ENCODE data around the gene ARHGAP10.
"Not testable (repeated sequence)": the region's sequence is repeated elsewhere in the genome, so short reads cannot be mapped to it uniquely, and the experiment has no call there.

The ARHGAP10 gene

DNA sequence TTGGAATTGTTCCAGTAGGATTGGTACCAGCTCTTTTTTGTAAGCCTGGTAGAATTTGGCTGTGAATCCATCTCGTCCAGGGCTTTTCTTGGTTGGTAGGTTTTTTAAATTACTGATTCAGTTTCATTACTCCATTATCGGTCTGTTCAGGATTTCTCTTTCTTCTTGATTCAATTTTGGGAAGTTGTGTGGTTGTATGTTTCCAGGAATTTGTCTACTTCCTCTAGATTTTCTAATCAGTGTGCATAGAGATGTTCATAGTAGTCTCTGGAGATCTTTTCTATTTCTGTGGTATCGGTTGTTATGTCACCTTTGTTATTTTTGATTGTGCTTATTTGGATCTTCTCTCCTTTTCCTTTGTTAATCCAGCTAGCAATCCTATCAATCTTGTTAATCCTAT lies 248.7 kb downstream of the ARHGAP10 start:
- no peak for DNase-seq

DNA sequence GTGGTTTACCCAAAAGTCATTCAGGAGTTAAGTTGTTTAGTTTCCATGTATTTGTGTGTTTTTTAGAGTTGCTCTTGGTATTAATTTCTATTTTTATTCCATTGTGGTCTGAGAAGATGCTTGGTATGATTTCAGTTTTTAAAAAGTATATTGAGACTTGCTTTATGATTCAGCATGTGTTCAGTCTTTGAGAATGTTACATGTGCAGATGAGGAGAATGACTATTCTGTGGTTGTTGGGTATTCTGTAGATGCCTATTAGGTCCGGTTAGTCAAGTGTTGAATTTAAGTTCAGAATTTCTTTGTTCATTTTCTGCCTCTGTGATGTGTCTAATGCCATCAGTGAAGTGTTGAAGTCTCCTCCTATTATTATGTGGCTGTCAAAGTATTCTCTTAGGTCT lies 249.4 kb downstream of the ARHGAP10 start:
- DNase-seq = no peak

DNA sequence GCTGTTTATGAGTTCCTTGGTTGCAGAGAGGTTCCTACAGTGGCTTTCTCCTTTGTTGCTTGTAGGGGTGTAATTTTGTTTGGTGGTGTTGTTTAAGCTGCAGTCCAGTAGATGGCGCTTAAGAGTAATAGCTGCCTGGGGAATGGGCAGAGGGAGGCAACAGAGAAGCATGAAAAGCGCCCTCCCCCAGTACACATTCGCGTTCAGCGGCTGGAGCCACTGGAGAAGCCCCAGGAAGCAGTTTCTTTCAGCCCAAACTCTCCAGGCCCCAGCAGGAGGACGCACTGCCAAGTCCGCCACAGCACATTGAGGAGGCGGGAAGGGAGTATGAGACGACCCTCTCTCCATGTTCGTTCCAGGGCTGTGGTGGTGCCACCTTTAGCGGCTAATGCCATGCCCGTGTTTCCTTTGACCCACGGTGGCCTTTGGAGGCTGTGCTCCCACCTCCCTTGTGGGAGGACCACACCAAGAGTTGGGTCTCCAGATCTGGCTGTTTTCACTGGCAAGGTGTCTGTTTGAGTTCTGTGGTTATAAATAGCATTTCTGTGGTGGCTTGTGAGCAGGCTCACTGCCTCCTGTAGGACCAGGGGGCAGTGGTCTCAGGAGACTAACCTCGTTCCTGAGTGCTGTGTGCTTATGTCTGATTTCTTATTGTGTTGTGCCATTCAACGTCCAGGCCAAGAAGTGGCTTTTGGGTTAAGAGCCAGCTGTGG lies 252.3 kb downstream of the ARHGAP10 start:
- DNase-seq = peak in 19 of 56 donors; percentile 4 to 33 (median 9)

DNA sequence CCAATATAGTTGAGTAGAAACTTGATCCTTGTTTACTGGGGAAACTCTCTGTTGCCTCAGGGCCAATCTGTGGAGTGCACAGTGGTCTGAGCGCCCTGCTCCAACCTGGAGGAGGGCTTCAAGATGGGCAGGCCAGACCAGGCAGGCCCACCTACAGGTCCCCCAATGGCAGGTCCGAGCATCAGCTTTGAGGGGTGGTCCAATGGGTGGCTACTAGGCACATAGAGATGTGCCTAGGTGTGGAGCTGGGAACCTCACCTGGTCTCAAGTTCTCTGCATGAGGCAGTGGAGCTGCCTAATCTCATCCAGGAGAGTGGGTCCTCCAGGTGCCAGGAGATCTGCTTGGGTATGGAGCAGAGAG lies 252.9 kb downstream of the ARHGAP10 start:
- no peak for DNase-seq

DNA sequence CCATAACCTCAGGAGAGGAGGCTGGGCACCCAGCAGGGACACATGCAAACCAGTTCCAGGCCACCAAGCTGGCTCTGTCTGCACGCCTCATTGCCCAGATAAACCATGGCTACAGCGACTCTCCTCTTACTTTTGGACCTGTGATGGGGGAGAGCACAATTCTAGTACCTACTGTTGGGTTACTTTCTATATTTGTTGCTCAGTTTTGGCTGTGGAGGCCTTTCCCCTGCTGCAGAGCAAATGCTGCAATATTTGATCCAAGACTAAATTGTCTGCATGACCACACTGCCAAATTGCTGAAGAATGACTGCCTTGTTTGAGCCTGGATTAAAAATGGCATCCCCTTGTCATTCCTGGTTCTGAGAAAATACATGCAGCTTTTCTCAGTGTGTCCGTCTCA lies 253.5 kb downstream of the ARHGAP10 start:
- DNase-seq = no peak

DNA sequence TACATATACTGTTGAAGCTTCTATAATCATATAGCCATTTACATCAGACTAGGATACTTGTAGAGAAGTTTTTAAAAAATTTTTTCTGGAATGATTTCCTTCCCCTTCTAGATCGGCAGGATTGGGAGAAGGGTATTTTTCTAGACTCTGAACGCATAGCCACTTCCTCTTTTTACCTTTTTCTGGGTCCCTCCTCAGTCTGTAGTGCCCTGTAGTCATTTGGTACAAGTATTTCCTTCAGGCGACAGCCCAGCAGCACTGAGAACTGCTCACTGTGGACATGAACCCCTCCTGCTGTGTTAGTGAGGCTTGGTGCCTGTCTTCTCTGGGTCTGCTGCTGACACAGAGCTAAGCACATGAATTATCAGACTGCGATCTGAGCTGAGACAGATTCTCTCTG lies 255.4 kb downstream of the ARHGAP10 start:
- no peak for DNase-seq

DNA sequence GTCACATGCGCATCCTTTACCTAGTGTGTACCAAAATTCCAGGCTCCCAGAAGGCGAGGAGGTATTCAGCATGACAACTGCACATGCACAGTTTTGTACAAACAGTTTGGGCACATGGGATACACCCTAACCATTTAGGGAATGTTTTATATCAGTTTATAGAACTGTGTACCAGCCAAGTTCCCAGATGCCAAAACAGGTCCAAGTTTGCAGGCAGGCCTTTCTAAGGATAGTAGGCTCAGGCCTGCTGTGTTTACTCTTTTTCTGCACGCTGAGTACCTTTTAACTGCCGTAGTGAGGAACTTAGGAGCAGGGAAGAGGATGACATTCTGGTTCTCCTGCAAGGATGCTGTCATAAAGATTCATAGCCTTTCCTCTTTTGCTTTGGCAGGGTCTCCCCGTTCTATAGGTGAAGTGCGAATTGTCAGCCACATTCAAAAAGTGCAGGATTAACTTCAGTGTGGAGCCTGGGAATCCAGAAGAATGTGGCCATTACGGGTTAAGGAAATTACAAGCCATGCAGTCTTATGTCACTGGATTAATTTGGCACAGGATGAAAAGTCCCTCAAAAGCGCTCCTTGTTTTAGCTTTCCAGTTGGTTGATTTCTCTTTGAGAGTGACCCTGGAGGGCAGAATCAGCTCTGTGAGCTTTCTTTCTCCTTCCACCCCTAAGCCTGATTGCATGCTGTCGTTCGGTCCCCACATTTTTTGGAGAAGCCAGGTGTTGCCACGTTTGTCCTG lies 259.8 kb downstream of the ARHGAP10 start:
- DNase-seq = peak in 2 of 56 donors; percentile 3 to 7

DNA sequence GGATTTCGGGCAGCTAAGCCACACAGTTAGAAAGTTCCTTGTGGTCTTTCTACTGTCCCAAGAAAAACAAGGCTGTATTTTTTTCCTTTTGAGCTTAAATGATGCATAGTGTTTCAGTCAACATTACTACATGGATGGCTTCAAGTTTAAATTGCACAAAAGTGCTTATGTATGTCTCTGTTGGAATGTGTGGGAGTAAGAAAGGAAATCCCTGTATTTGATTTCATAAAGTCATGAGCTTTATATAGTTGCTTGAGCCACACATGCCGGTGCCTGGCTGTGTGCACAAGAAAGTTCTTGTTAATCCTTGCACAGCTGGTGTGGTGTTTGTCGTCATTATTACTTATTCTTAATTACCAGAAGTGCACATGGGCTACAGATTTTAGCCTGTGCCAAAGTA lies 262.2 kb downstream of the ARHGAP10 start:
- DNase-seq = no peak

DNA sequence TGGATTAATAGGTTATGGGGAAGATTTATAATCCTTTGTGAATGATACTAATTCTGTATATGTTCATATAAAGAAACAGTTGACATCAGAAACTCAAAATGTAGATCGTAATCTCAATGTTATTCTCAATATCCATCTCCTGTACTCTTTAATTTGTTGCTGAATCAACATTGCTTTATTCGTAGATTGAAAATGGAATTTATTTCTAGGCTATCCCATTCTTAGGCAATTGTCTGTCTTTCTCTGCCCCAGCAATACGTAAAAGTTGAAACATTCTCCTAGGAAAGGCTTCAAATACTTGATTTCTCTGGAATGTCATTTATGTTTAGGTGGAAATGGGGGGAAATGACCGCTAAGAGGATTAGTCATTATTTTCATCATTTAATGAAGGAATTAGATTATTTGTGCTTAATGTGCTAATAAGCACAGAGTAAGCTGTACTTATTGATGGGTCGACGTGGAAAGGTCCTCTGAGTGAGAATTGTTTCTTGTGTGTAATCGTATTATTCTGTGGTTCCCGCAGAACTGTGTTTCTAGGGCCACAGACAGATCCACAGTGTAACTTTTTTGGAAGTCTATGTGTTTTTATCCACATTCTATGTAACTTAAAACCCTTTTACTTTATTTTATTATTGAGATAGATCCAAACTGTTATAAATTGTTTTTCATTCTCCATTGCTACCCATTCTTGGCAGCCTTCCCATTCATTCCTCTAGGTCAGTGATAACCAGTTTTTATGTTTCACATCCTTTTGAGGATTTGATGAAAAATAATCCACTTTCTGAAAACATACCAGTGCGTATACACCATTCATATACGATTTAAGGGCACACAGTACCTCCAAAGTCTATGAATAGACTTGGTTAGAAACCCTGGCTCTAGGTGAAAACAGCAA lies 262.9 kb downstream of the ARHGAP10 start:
- no peak for DNase-seq

DNA sequence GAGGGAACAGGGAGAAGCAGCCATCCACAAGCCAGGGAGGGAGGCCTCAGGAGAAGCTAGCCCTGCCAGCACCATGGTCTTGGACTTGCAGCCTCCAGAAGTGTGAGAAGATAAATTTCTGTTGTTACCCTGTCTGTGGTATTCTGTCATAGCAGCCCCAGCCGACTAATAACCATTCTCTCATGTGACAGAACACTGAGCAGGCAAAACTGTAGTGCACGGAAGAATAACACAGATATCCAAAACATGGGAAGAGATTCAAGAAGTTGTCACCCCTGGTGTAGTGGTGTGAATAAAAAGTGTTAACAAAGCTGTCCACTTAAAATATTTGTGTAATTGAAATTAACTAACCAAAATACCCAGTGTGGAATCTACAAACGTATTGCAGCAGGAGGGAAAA lies 265.0 kb downstream of the ARHGAP10 start:
- DNase-seq = no peak

DNA sequence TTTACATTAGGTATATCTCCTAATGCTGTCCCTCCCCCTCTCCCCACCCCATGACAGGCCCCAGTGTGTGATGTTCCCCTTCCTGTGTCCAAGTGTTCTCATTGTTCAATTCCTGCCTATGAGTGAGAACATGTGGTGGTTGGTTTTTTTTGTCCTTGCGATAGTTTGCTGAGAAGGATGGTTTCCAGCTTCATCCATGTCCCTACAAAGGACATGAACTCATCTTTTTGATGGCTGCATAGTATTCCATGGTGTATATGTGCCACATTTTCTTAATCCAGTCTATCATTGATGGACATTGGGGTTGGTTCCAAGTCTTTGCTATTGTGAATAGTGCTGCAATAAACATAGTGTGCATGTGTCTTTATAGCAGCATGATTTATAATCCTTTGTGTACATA lies 268.1 kb downstream of the ARHGAP10 start:
- not testable (repeated sequence) for DNase-seq

DNA sequence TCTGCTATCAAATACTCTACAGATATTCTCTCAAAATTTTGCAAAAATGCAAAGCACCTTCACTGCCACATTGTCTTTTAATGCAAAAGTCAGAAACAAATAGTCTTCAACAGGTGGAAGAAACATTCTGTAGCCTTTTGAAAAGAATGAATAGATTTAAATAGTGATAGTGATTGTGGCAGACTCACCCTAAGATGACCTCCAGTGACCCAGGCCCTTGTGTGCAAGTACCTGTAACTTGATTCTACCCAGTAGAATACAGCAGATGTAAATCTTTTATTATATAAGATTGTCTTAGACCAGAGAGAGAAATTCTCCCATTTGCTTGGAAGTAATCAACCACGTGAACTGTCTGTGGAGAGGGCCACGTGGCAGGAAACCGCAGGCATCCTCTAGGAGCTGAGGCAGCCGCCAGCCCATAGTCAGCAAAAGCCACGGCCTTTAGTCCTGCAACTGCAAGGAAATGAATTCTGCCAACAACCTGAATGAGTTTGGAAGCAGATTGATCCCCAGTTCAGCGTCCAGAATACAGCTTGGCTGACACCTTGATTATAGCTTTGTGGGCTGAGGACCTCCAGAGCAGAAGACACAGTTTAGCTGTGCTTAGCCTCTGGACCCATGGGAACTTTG lies 272.5 kb downstream of the ARHGAP10 start:
- DNase-seq = peak in 6 of 56 donors; percentile 7 to 48 (median 14)

DNA sequence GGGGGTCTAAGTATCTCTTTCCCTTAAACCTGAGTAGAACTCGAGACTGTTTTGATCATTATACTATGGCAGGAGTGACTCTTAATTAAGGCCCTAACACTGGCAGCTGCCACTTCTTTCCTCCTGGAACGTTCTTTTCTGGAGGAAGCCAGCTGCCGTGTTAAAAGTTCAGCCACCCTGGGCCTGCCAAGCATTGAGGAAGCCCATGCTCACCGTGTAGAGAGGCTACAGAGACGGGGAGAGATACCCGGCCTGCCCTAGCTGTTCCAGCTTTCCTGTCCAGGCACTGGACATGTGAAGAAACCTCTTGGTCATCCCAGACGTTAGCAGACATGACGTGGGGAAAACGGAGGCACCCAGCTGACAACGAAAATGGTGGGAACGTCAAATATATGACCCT lies 274.1 kb downstream of the ARHGAP10 start:
- no peak for DNase-seq

DNA sequence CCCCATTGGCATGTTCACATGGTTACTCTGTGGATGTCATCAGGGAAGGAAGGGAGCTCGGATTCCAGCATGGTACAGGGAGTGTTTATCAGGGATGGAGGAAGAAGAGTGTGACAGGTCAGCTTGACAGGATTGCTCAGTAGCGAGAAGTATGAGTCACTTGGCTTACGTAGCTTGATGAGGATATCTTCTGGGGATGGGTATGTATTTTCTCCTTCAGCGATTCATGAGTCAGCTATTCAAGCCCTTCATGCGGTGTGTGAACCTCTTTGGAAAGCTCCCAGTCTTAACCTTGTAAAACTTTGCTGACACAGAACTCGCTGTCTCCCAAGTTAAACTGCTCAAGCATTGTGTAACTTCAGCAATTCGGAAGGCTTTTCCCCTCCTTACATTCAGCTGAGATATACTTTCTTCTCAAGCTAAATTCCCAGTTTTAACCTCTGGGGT lies 275.4 kb downstream of the ARHGAP10 start:
- no peak for DNase-seq

DNA sequence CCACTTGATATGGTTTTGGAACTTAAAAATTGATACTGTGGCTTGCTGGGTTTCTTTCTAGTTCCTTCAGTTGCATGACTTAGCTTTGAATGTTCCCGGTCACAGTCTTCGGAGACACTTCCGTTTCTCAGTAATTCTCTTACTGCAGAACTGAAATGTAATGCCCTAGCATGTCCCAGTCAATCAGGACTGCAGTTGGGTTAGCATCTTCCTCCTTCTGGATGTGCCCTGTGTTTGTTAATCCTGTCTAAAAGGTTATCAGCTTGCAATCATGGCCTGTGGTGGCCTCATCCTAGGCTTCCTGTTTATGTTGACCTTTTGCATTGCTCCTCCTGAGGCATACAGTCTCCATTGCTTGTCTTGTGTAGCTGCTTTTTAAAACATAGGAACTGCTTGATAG lies 275.9 kb downstream of the ARHGAP10 start:
- DNase-seq = no peak

DNA sequence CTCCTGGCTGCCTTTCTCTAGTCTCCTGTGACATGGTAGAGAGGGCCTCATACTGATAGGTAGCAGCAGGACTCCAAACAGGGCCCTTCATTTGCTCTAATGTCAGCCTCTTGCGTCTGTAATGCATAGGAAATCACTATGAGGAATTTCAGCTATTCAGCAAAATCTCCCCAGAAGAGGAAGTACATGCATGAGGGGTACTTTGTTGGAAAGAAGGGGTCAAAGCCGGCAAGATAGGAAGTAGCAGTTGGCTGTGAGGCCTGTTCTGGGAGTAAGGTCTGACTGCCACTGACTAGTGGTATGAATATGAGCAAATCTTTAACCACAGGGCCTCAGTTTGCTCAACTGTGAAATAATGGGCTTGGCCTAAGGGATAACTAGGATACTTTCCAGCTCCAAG lies 283.2 kb downstream of the ARHGAP10 start:
- DNase-seq = no peak

DNA sequence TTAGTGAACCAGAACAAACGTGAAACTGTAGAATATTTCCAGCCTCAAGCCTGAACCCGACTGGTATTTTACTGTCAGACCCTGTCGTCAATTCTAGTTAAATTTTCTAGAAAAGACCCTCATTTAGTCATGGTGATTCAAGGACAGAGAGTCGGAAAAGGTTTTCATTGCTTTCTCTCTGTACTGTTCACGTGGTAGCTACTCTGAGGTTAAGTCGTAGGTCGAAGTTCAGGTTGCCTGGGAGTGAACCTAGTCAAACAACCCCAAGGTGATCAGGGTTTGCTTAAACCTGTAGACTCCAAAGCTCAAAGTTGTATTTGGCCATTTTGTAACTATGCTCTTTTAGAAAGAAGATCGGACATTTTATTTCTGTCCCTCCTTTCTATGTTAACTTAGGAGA lies 283.6 kb downstream of the ARHGAP10 start:
- no peak for DNase-seq

DNA sequence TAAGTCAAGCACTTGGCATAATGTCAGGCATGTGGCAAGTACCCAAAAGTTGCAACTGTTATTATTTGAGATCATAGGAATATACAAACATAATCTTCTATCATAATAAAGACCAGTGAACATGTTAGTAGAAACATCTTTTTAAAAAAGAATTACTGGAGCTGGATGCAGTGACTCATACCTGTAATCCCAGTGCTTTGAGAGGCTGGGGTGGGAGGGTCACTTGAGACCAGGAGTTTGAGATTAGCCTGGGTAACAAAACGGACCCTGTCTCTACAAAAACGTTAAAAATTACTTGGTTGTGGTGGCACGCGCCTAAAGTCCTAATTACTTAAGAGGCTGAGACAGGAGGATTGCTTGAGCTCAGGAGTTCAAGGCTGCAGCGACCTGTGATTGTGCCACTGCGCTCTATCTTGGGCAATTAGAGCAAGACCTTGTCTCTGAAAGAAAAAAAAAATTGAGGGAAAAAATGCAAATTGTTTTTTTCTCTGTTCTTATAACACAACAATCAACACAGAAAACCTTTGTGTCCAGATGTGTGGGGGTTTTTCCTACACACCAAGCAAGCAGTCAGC lies 284.3 kb downstream of the ARHGAP10 start:
- DNase-seq = no peak

DNA sequence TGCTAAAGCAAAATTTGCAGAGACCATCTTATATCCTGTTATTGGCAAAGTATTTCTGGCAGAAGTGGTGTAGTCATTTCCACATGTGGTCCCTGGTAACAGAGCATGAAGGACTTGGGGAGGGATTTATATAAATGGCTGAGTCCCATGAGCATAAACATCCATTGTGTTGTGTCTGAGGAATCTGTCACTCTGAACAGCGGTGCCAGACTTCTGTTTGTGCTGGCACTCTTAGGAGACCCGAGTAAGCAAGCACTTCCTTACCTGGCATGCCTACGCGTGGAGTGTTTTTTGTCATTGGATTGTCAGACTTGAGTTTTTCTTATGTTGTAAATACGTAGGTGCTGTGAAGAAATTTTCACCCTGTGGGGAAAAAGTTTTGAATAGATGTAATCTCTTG lies 285.9 kb downstream of the ARHGAP10 start:
- DNase-seq = no peak

DNA sequence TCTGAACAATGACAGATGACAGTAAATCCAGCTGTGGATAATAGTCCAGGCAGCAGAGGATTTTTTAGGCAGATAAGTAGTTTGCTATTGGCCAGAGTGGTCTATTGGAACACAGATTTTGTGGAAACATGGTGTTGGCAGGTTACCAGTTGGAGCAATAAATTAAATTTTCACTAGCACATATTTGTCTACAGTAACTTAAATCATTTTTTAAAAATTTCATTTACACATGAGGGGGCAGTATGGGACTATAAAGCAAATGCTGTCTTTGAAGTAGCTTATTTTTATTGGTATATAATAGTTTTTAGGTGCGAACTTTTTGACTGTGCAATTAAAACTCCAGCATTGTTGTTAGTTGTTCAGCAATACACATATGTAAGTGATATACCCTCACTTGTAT lies 289.8 kb downstream of the ARHGAP10 start:
- DNase-seq = no peak

DNA sequence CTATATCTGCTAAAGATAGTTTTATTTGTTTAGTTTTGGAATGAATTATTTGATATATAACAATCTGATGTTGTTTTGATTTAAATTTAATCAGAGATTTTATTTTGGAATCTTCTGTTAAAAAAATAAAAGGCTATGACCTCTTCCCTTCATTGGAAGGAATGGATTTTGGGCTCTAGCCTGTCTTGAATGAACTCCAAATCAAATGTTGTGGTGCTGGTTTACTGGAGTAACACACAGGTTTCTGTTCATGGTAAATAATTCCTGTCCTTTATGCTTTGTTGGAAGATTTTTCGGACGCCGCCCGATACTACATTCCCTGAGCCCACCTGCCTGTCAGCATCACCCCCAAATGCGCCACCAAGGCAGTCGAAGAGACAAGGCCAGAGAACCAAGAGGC lies 291.1 kb downstream of the ARHGAP10 start:
- DNase-seq = no peak

All from amygdala (tissue), 56 donors.